GM23248 (cell line): ENCODE measurements around the gene COL9A3.

Source experiments
- EZH2 ChIP-seq: fragments of 200-600 bp; sonication (generic); IDR thresholded peaks from 2 replicates; pipeline ENCODE4 v1.6.1; 2018; ENCODE audit warnings: antibody characterized with exemption, mild to moderate bottlenecking; ENCODE audit not compliant: insufficient read depth, poor library complexity, severe bottlenecking
- EZH2phosphoT487 ChIP-seq: fragments of 200-600 bp; sonication (generic); IDR thresholded peaks from 2 replicates; pipeline ENCODE4 v1.6.1; 2018; ENCODE audit warnings: antibody characterized with exemption, moderate library complexity, mild to moderate bottlenecking, low read depth; ENCODE audit not compliant: insufficient read depth

GRCh38 chr20:62828051-62828450 lies 11.2 kb downstream of the COL9A3 start:
- TF ChIP-seq EZH2 = no peak
- TF ChIP-seq EZH2phosphoT487 = no peak
